NK-92 (cell line): Measurements from ENCODE around the gene PAX3.

Source experiments
- DNase-seq: peaks from one replicate; lab custom pipeline; 2025; ENCODE audit not compliant: unreplicated experiment; lab: John Stamatoyannopoulos, UW

Gene PAX3

GRCh38 chr2:222298311-222299150, at the start of gene PAX3:
Gene PAX3, minus strand, starts transcription at chr2:222298998. Its CDS starts 383 bp downstream, at chr2:222298615.
- DNase-seq, result no peak

DNA sequence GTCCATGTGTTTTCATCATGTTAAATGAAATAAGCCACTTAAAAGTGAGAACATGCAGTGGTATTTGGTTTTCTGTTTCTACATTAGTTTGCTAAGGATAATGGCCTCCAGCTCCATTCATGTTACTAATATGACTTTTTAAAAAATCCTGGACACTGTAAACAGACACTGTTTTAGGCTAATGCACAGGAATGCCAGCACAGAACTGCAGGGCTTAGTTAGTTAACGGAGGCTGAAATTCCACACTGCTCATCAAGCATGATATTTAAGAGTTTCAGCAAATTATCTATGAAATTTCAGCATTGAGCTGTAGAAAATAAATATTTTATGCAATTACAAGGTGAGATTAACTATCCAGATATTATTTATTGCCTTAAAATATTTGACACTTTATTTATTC, 42.5 kb upstream of the PAX3 start:
- no peak for DNase-seq

GRCh38 chr2:222338374-222338773, 39.6 kb upstream of the PAX3 start:
- DNase-seq, result no peak

- no peak for DNase-seq
Measured at GRCh38 chr2:222336931-222337330, 38.1 kb upstream of the PAX3 start.

DNA sequence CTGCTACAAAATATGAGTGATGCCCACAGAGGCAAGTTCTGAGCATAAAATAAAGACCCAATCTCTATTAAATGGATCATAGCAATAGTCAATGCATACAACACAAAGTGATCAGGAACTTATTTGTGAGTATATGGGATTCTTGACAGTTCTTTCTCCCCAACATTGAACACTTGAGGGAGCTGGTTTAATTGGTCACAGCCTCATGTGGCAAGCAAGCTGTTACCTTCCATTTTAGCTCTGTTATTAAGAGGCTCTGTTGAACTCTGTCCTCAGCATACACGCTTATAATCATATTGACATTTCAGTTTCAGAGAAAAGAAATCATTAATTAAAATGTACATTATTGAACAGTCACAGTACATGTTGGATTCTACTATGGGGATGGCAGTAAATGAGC, 37.6 kb upstream of the PAX3 start:
- no peak for DNase-seq

GRCh38 chr2:222334914-222335313, 36.1 kb upstream of the PAX3 start:
- DNase-seq, result no peak

DNA sequence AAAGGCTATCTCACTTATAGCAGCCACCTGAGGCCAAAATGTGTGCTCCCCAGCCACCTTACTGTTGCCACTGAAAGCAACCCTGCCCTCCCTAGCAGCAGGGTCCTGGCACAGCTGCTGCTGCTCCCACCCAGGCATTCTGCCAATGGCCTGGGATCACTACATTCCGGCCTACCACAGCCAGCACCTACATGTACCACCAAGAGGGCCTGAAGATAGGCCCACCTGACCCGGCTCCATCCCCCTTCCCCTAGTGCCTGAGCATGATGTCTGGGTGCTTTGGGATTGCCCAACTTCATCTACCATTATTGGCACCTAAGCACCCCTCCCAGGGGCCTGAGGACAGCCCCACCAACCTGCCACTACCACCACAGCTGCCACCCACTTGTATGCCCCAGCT, 34.6 kb upstream of the PAX3 start:
- no peak for DNase-seq

GRCh38 chr2:222332116-222332515, 33.3 kb upstream of the PAX3 start:
- DNase-seq, result no peak

GRCh38 chr2:222330910-222331309, 32.1 kb upstream of the PAX3 start:
- no peak for DNase-seq

DNA sequence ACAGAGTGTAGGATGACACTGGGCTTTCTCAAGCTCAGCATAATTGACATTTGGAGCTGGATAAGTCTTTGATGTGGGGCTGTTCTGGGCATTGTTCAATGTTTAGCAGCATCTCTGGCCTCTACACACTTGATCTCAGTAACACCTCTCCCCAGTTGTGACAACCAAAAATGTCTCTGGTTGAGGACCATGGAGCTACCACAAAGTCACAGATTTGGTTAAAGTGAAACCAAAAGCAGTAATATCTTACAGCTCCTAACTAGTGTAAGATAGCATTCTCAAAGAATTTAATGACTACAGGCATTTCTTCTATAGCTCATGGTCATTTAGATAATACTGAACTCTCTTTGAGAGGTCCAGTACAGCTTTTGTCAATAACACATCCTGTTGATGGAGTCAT, 23.4 kb upstream of the PAX3 start:
- DNase-seq, result no peak

- DNase-seq, result no peak
Measured at GRCh38 chr2:222320436-222321395, 21.9 kb upstream of the PAX3 start.

DNA sequence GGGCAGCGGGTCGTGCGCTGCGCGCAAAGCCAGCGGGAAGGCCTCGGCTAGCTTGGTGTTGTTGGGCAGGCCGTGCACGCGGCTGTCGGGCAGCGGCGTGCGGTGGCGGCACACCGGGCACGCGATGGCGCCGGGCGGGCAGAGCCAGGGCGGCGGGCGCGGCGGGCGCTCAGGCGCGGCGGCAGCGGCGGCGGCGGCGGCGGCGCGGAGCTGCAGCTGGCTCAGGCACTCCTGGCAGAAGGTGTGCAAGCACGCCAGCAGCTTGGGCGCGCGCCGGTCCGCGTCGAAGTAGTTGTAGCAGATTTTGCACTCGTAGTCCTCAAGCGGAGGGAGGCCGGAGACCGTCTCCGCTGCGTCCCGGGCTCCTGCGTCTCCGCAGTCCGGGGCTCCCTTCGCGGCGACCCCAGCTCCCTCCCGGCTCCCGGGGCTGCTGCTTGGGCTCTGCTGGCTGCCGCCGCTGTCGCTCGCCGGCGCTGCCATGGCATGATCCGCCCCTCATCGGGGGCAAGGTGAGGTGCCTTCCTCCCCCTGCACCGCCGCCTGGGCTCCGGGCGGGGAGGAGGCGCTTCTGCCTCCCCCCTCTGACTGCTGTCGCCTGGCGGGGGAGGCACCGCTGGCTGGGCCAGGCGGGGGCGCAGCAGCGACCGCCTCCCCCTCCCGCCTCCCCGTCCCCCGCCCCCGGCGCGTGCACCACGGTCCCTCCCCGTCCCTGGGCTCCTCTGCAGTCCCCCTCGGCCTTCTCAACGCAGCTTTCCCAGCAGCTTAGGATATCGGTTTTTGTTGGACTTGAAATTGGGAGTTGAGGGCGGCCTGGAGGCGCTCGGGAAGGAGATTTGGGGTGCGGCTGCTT, 21.0 kb upstream of the PAX3 start:
- DNase-seq, result no peak

DNA sequence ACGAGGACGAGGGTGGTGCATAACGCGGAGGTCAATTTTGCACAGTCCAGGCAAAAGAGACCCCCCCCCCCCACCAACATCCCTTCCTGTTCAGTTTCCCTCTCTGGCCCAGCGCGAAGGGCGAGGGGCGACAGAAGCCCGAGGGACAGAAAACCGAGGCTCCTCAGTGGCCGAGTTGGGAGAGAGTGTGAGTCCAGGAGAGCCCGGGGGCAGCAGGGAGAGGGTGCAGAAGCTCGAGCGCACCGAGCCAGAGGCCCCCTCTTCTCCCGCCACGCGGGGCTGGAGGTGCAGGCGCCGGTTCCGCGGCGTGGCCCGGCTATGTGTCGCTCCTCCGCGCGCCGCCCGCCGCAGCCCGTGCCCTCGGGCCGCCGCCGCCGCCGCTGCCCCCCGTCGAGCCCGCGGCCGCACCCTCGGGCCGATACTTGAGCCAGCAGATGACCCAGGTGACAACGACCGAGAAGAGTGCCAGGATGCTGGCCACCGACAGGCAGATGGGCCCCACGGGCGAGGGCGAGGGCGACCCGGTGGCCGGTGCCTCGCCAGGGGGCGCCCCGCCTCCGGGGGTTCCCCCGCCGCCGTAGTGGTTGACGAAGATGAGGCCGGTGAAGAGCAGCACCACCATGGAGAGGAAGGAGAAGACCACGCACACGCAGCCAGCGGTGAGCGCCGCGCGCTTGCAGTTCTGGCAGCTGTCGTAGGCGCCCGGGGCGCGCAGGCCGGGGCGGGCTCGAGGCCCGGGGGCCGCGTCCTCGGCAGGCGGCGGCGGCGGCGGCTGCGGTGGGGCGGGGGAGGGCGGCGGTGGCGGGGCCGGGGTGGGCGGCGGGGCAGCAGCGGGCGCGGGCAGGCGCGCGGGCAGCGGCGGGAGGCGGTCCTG, 20.2 kb upstream of the PAX3 start:
- no peak for DNase-seq

- no peak for DNase-seq
Measured at GRCh38 chr2:222318026-222318711, 19.4 kb upstream of the PAX3 start.

- no peak for DNase-seq
Measured at GRCh38 chr2:222315443-222316121, 16.8 kb upstream of the PAX3 start.

- DNase-seq, result no peak
Measured at GRCh38 chr2:222313816-222314215, 15.0 kb upstream of the PAX3 start.

DNA sequence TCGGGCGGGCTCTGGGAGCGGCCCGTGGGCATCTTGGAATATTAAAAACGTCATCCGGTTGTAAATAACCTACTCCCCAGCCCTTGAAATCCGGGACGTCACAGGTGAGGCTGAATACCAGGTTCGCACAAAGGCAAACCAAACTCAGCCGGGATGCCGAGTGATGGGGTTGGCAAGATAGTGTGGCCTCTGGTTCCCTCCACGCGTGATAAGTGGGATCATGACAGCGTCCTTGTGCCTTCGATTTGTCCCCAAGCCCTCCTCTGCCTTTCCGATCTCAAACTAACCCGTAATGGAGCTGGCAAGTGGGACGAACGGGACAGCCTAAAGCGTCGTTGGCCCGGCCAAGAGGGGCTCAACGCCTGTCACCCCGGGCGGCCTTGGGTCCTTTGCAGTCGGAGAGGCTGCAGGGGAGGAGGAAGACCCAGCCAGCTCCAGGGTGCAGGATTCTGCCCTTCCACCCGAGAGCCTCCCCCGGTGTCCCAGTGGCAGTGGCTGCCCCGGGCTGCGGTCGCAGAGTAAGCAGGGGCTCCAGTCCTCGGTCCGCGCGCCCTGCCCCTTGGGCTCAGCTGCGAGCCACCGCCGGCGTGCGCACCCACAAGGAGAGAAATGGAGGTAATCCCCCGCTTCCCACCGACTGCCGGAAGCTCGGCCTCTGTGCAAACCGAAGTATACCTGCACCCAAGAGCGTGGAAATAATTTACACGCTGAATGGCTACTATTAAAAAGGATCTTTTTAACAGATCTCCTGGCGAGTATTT, 13.4 kb upstream of the PAX3 start:
- DNase-seq, result no peak

- no peak for DNase-seq
Measured at GRCh38 chr2:222311319-222311977, 12.7 kb upstream of the PAX3 start.
